ENCODE measurements around the gene BTBD7. TPM values are rescaled to one million over a fixed set of nuclear protein-coding genes. Genes with fewer than 3 reads are reported as not detected.

BTBD7 gene
- total and polyA plus RNA-seq, 9 donors: 10.9 to 42.2 (median 32.7) TPM

DNA sequence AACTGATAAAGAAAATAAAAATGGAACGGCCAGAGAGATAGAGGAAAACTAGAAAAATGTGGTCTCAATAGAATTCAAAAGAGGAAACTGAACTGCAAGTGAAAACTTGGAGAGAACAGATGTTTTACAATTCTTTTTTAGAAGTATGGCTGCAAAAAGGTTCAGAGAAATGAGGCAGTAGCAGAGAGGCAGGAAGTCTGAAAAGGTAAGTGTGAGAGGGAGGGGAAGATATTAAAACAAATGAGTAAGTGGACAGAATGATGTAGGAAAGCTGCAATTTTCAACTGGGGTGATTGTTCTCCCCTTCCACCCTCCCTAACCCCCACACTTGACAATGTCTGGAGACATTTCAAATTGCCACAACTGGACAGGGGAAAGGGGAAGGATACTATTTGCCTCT, 12.9 kb downstream of the BTBD7 start:
- TF ChIP-seq, protein P1, sequence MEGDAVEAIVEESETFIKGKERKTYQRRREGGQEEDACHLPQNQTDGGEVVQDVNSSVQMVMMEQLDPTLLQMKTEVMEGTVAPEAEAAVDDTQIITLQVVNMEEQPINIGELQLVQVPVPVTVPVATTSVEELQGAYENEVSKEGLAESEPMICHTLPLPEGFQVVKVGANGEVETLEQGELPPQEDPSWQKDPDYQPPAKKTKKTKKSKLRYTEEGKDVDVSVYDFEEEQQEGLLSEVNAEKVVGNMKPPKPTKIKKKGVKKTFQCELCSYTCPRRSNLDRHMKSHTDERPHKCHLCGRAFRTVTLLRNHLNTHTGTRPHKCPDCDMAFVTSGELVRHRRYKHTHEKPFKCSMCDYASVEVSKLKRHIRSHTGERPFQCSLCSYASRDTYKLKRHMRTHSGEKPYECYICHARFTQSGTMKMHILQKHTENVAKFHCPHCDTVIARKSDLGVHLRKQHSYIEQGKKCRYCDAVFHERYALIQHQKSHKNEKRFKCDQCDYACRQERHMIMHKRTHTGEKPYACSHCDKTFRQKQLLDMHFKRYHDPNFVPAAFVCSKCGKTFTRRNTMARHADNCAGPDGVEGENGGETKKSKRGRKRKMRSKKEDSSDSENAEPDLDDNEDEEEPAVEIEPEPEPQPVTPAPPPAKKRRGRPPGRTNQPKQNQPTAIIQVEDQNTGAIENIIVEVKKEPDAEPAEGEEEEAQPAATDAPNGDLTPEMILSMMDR (IDR thresholded peaks at IDR 0.05): no peak
- TF ChIP-seq POLR2A (IDR thresholded peaks at IDR 0.05): no peak
- intact Hi-C loops (cut with DNase I): no loop called here
- peaks cover 4% of the 10 kb centered on the region for H3K4me1 ChIP-seq (ENCODE audit: insufficient read depth)
- H3K36me3 ChIP-seq: no peaks in the 10 kb centered on the region
- no peaks in the 10 kb centered on the region for H3K9me3 ChIP-seq
- H3K4me3 ChIP-seq: no peak overlapping the region
- DNase-seq: no peak
- no peaks in the 10 kb centered on the region for H3K27me3 ChIP-seq
- 44 to 69% (median 57%) methylated on average over 1 of the region's 1 CpG for WGBS, 3 donors
- no peak overlapping the region for H3K27ac ChIP-seq

DNA sequence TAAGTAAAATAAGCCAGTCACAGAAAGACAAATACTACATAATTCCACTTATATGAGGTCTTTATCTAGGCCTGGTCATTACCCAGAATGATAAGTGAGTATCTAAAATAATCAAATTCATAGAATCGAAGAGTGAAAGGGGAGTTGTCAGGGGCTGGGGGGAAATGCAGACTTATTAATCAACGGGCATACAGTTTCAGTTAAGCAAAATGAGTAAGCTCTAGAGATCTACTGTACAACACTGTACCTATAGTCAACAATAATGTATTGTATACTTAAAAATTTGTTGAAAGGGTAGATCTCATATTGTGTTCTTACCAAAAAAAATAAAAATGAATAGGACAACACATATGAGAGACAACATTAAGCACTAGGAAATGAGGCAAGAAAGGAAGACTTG, 13.3 kb downstream of the BTBD7 start:
- H3K4me3 ChIP-seq: no peak overlapping the region
- TF ChIP-seq EP300 (IDR thresholded peaks at IDR 0.05) (no peak), POLR2A (IDR thresholded peaks at IDR 0.05) (no peak)
- TF ChIP-seq, protein P1 (IDR thresholded peaks at IDR 0.05): no peak
- no peaks in the 10 kb centered on the region for H3K27me3 ChIP-seq
- H3K9me3 ChIP-seq: no peaks in the 10 kb centered on the region
- no peak overlapping the region for H3K27ac ChIP-seq
- 90 to 97% (median 90%) methylated on average over 2 of the region's 2 CpGs for WGBS, 3 donors
- peaks cover 4% of the 10 kb centered on the region for H3K4me1 ChIP-seq (ENCODE audit: insufficient read depth)
- intact Hi-C loops (cut with DNase I): no loop called here
- DNase-seq: no peak
- H3K36me3 ChIP-seq: no peaks in the 10 kb centered on the region

DNA sequence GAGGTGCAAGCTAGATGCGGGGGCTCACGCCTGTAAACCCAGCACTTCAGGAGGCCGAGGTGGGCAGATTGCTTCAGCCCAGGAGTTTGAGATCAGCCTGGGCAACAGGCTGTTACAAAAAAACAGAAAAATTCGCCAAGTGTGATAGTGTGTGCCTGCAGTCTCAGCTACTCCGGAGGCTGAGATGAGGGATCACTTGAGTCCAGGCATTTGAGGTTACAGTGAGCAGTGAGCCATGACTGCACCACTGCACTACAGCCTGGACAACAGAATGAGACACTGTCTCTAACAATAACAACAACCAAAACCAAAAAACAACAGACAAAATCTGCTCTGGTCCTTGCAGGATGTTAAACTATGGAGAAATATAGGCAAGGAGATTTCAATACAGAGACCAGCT, 13.9 kb downstream of the BTBD7 start:
- no peaks in the 10 kb centered on the region for H3K27me3 ChIP-seq
- TF ChIP-seq POLR2A (IDR thresholded peaks at IDR 0.05) (no peak), EP300 (IDR thresholded peaks at IDR 0.05) (no peak)
- TF ChIP-seq, protein P1 (IDR thresholded peaks at IDR 0.05): no peak
- H3K27ac ChIP-seq: no peak overlapping the region
- intact Hi-C loops (cut with DNase I): no loop called here
- H3K36me3 ChIP-seq: no peaks in the 10 kb centered on the region
- DNase-seq: no peak
- H3K4me3 ChIP-seq: no peak overlapping the region
- H3K4me1 ChIP-seq (ENCODE audit: insufficient read depth): peaks cover 4% of the 10 kb centered on the region
- 71 to 82% (median 81%) methylated on average over 5 of the region's 5 CpGs for WGBS, 3 donors
- no peaks in the 10 kb centered on the region for H3K9me3 ChIP-seq

DNA sequence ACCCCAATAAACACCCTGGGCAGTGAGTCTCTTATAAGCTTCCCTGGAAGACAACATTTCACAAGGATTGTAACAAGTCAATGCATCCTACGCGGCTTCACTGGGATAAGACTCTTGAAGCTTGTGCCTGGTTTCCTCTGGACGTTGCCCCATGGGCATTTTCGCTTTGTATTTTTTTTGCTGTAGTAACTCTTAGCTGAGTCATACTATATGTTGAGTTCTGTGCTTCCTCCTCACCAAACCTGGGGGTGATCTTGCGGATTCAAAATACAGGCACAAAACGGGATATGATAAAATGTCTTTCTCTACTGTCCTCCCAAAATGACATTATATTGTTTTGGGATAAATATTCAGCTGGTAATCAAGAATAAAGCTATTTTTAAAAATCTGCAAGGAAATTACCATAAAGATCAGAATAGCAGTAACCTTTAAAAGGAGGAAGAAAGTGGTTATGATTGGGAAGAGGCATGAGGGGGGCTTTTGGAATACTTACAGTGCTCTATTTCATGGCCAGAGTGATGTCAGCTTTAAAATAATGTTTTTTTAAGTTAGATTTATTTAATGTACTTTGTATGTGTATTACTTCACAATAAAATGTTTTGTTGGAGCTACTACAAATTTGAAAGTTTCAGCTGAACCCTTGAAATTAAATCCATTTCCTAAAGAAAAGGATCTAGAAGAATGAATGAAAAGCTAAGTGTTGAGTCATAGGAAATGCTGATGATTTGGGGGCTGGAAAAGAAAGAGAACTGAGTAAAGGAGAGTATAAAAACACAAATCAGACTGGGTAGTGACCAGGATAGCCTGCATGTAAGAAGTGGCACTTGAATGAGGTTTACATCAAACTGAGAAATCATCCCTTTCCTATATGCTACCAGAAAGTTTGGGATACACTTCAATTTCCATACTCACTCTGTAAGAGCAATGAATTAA, 14.7 kb downstream of the BTBD7 start:
- H3K36me3 ChIP-seq: no peaks in the 10 kb centered on the region
- intact Hi-C loops (cut with DNase I): no loop called here
- H3K9me3 ChIP-seq: no peaks in the 10 kb centered on the region
- no peak for DNase-seq
- peaks cover 4% of the 10 kb centered on the region for H3K4me1 ChIP-seq (ENCODE audit: insufficient read depth)
- H3K27me3 ChIP-seq: no peaks in the 10 kb centered on the region
- H3K27ac ChIP-seq: no peak overlapping the region
- H3K4me3 ChIP-seq: no peak overlapping the region
- TF ChIP-seq, protein P1 (IDR thresholded peaks at IDR 0.05): no peak
- no peak for TF ChIP-seq EP300 (IDR thresholded peaks at IDR 0.05)
- TF ChIP-seq POLR2A (IDR thresholded peaks at IDR 0.05): no peak
- WGBS, 3 donors: 75 to 80% (median 77%) methylated on average over 6 of the region's 6 CpGs

All from ovary (tissue), 9 donors.